Measurements from ENCODE around the gene ZBTB7A. TPM values are rescaled to one million over a fixed set of nuclear protein-coding genes. Genes with fewer than 3 reads are reported as not detected.

The ZBTB7A gene
- 28.2 and 36.9 TPM in 2 replicates for total RNA-seq

GRCh38 chr19:4066682-4067395 is at the start of gene ZBTB7A:
ZBTB7A (minus strand) TSS chr19:4066899; CDS start chr19:4055232, 11,667 bp downstream.

DNA sequence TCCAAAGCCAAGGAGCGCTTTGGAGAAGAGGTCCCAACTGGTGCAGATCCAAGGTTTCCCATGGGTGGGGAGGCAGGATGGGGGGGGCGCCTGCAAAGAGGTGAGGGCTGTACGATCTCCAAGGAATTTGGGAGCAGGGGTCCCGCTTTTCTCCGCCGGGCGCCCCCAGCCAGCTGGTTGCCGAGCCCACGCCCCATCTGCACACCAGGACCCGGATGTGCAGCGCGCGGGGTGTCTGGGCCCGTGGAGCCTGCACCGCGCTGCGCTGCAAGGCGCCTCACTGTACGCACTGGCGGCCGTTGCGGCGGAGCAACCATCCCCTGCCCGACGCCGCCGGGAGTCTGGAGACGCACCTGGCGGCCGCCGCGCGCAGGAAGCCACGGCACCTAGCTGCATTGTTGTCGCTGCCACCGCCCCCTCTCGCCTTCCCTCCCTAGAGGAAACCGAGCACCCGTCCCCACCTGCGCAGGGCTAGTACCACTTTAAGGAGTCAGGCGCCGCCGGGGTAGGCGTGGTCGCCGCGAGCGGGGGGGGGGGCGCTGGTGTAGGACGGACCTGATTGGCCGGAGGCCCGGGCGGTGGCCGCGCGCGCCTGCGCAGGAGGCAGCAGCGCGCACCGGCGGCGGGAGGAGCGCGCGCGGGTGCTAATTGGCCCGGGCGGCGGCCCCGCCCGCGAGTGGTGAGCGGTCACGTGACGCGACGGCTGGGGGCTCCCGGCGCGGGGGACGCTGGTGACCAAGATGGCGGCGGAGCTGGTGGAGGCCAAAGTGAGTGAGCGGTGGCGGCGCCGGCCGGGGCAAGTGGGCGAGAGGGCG is 59.5 kb downstream of the ZBTB7A start, which contains the start of gene PIAS4:
Gene PIAS4, plus strand, starts transcription at position 716 of the 815 bp plus-strand sequence. Its CDS starts 25 bp downstream, at position 741.

Other genes starting within 250 kb of the ZBTB7A start
- 0.07 TPM in 1 of 2 replicates, not detected in the other for gene ZFR2, start 197.9 kb downstream of the ZBTB7A start, total RNA-seq
- gene ATCAY, start 186.2 kb downstream of the ZBTB7A start, total RNA-seq: not detected in 2 replicates
- not detected in 2 replicates for gene NMRK2, start 133.8 kb downstream of the ZBTB7A start, total RNA-seq
- 109 and 139 TPM in 2 replicates for gene DAPK3, start 95.8 kb downstream of the ZBTB7A start, total RNA-seq
- 3,400 and 3,898 TPM in 2 replicates for gene EEF2, start 81.4 kb downstream of the ZBTB7A start, total RNA-seq
- gene PIAS4, start 59.2 kb downstream of the ZBTB7A start, total RNA-seq: 18.6 and 28.7 TPM in 2 replicates
- 128 and 137 TPM in 2 replicates for gene MAP2K2, start 57.2 kb upstream of the ZBTB7A start, total RNA-seq
- gene CREB3L3, start 86.7 kb upstream of the ZBTB7A start, total RNA-seq: not detected in 2 replicates
- gene SIRT6, start 115.7 kb upstream of the ZBTB7A start, total RNA-seq: 13.4 and 13.8 TPM in 2 replicates
- gene ANKRD24, start 115.8 kb upstream of the ZBTB7A start, total RNA-seq: 2.1 and 2.5 TPM in 2 replicates
- 0.10 TPM in 1 of 2 replicates, not detected in the other for gene EBI3, start 162.6 kb upstream of the ZBTB7A start, total RNA-seq
- gene YJU2, start 180.2 kb upstream of the ZBTB7A start, total RNA-seq: 9.7 and 12.1 TPM in 2 replicates
- gene SHD, start 212.4 kb upstream of the ZBTB7A start, total RNA-seq: not detected in 2 replicates
- not detected in 2 replicates for gene TMIGD2, start 235.5 kb upstream of the ZBTB7A start, total RNA-seq
- gene FSD1, start 237.7 kb upstream of the ZBTB7A start, total RNA-seq: 7.8 and 10.4 TPM in 2 replicates

All from smooth muscle cell of the pulmonary artery (primary cell).